B cell (primary cell): ENCODE measurements around the gene SPEM3. TPM values are rescaled to one million over a fixed set of nuclear protein-coding genes. Genes with fewer than 3 reads are reported as not detected.

Source experiments
- ATAC-seq: fragments of 200-7000 bp; cut with Tn5 transposase; one replicate; pipeline ENCODE4 v1.10.0; 2021; ENCODE audit warnings: low read depth, mild to moderate bottlenecking, moderate number of reproducible peaks, moderate library complexity
- CTCF ChIA-PET: fragments of 350-600 bp; sonication (Branson Sonifier 250); formaldehyde crosslinking; loops from one replicate; lab custom pipeline; 2021; ENCODE audit warnings: antibody characterized with exemption, inconsistent platforms; lab: Charles Lee
- POLR2A ChIA-PET: fragments of 350-600 bp; sonication (Branson Sonifier 250); formaldehyde crosslinking; loops from one replicate; lab custom pipeline; 2021; ENCODE audit warnings: antibody characterized with exemption; lab: Charles Lee
- DNase-seq: peaks from one replicate; pipeline ENCODE4 v3.0.0; 2013
- H2AFZ ChIP-seq: 2 replicates; pipeline ENCODE4 v1.6.1; 2012; ENCODE audit warnings: mild to moderate bottlenecking, low read depth, low read length; ENCODE audit not compliant: insufficient read depth, poor library complexity, severe bottlenecking
- H3K27ac ChIP-seq, 2 donors: 1 replicate in 1 of 2; 2 replicates in 1 of 2; pipeline ENCODE4 v1.5.1; 2012 to 2013; ENCODE audit warnings: low read length in 2 of 2, mild to moderate bottlenecking in 2 of 2, moderate library complexity in 1 of 2
- H3K27me3 ChIP-seq, 4 experiments: fragments of 200-600 bp in 1 of 4; sonication (generic) in 1 of 4; replicated peaks in 1 of 4; 1 replicate in 2 of 4; 2 replicates in 2 of 4; pipeline versions ENCODE4 v1.6.1 to v1.7.0; 2013 to 2016; ENCODE audit warnings: low read length in 3 of 4, mild to moderate bottlenecking in 2 of 4, mixed read lengths in 1 of 4, moderate library complexity in 1 of 4; ENCODE audit not compliant: insufficient read depth in 4 of 4, control insufficient read depth in 3 of 4; ENCODE audit errors: control extremely low read depth in 1 of 4
- H3K36me3 ChIP-seq, 2 experiments: replicated peaks in 1 of 2; 1 replicate in 1 of 2; 2 replicates in 1 of 2; pipeline versions ENCODE4 v1.6.1 to v1.7.1; 2013; ENCODE audit warnings: low read length in 1 of 2; ENCODE audit not compliant: insufficient read depth in 2 of 2, control insufficient read depth in 1 of 2; ENCODE audit errors: control extremely low read depth in 1 of 2, extremely low read depth in 1 of 2
- H3K4me1 ChIP-seq, 2 donors: fragments of 200-600 bp in 1 of 2; sonication (generic) in 1 of 2; 1 replicate in 1 of 2; 2 replicates in 1 of 2; pipeline versions ENCODE4 v1.5.1 to v1.6.1; 2013 to 2017; ENCODE audit warnings: low read length in 2 of 2; ENCODE audit not compliant: control insufficient read depth in 2 of 2, insufficient read depth in 2 of 2
- H3K4me2 ChIP-seq: replicated peaks from 2 replicates; pipeline ENCODE3; 2012; ENCODE audit warnings: mild to moderate bottlenecking, low read depth, low read length; ENCODE audit not compliant: poor library complexity, severe bottlenecking
- H3K4me3 ChIP-seq, 5 experiments: fragments of 200-600 bp in 1 of 5; sonication (generic) in 1 of 5; 1 replicate in 3 of 5; 2 replicates in 2 of 5; pipeline versions ENCODE4 v1.5.1 to v1.7.0; 2011 to 2016; ENCODE audit warnings: low read length in 4 of 5, mild to moderate bottlenecking in 4 of 5, low read depth in 2 of 5, control low read depth in 1 of 5, moderate library complexity in 1 of 5; ENCODE audit not compliant: insufficient read depth in 1 of 5; ENCODE audit errors: control extremely low read depth in 1 of 5, extremely low read depth in 1 of 5
- H3K79me2 ChIP-seq: fragments of 200-600 bp; sonication (generic); one replicate; pipeline ENCODE4 v1.6.0; 2016; ENCODE audit warnings: low read length; ENCODE audit not compliant: control insufficient read depth, insufficient read depth
- H3K9ac ChIP-seq: fragments of 200-600 bp; sonication (generic); 2 replicates; pipeline ENCODE4 v1.6.1; 2017; ENCODE audit warnings: mild to moderate bottlenecking, low read length, moderate library complexity
- H3K9me3 ChIP-seq, 3 donors: one replicate each; pipeline versions ENCODE4 v1.6.1 to v1.7.1; 2013; ENCODE audit warnings: low read length in 2 of 3; ENCODE audit not compliant: control insufficient read depth in 2 of 3, insufficient read depth in 1 of 3; ENCODE audit errors: control extremely low read depth in 1 of 3
- H4K20me1 ChIP-seq: 2 replicates; pipeline ENCODE4 v1.6.0; 2012; ENCODE audit warnings: mild to moderate bottlenecking, low read length; ENCODE audit not compliant: insufficient read depth, control insufficient read depth, poor library complexity, severe bottlenecking
- H3K27ac Mint-ChIP-seq: one replicate; pipeline ENCODE4 v1.8.0; 2021; ENCODE audit warnings: mixed read lengths
- H3K27me3 Mint-ChIP-seq: one replicate; pipeline ENCODE4 v1.8.0; 2021; ENCODE audit warnings: mixed read lengths
- H3K4me1 Mint-ChIP-seq: one replicate; pipeline ENCODE4 v1.8.0; 2021; ENCODE audit warnings: mixed read lengths
- H3K4me3 Mint-ChIP-seq: one replicate; pipeline ENCODE4 v1.8.0; 2021; ENCODE audit warnings: mixed read lengths
- H3K9me3 Mint-ChIP-seq: one replicate; pipeline ENCODE4 v1.8.0; 2022; ENCODE audit warnings: mixed read lengths; ENCODE audit not compliant: insufficient read depth
- CTCF ChIP-seq: fragments of 200-600 bp; IDR thresholded peaks from one replicate; pipeline ENCODE4 v1.8.0; 2022; ENCODE audit warnings: antibody characterized with exemption, mild to moderate bottlenecking
- EZH2 ChIP-seq: IDR thresholded peaks from 2 replicates; pipeline ENCODE4 v1.6.1; 2012; ENCODE audit warnings: borderline replicate concordance, low read depth, mild to moderate bottlenecking, moderate library complexity, low read length; ENCODE audit not compliant: insufficient read depth, poor library complexity, severe bottlenecking
- WGBS: methylation state at CpG from one replicate; pipeline ENCODE4 v1.1.5; 2013; ENCODE audit warnings: missing lambda C conversion rate; ENCODE audit not compliant: insufficient coverage; 5-methylcytosine and 5-hydroxymethylcytosine counted together
- intact Hi-C: fragments of 100-400 bp; cut with micrococcal nuclease; formaldehyde crosslinking; loops from one replicate; pipeline ENCODE4 v1.10.0; 2022
- polyA plus RNA-seq: library from polyadenylated mRNA; depleted of rRNA; stranded (reverse); fragments of >200 nt; gene quantifications from 2 replicates; pipeline ENCODE4 v1.2.3, GENCODE V29; 2012
- total RNA-seq, 2 donors: library from RNA; stranded (reverse); fragments of 120-200 nt in 1 of 2; gene quantifications; 1 replicate in 1 of 2; 2 replicates in 1 of 2; pipeline versions ENCODE4 v1.2.3 to v1.2.4, GENCODE V29; 2013 to 2022

Gene SPEM3
- total and polyA plus RNA-seq, 2 donors (not counting 1 experiment from before 2014, with no cell fraction given) = not detected

- Mint-ChIP-seq H3K9me3 (no peaks in the 10 kb centered on the region), H3K4me1 (peaks cover 15% of the 10 kb centered on the region), H3K27ac (no peak overlapping the region), H3K27me3 (no peaks in the 10 kb centered on the region), H3K4me3 (no peak overlapping the region)
- no peaks in the 10 kb centered on the region for H4K20me1 ChIP-seq
- no peak overlapping the region for H3K27ac ChIP-seq
- peaks cover 13 to 19% of the 10 kb centered on the region in 2 donors for H3K4me1 ChIP-seq
- no peak for DNase-seq
- no peak overlapping the region for H3K9ac ChIP-seq
- no peaks in the 10 kb centered on the region for H3K36me3 ChIP-seq
- no peaks in the 10 kb centered on the region for H3K27me3 ChIP-seq
- H3K9me3 ChIP-seq = no peaks in the 10 kb centered on the region
- ChIA-PET CTCF (interaction anchor here (1.7 kb wide), 1 partner anchor 42 kb away, joined by 4 read pairs; no protein-coding TSS in a partner anchor), POLR2A (interaction anchor here (0.7 to 1.5 kb wide), 2 partner anchors 37 to 83 kb away, joined by 3 to 11 read pairs; partner anchors contain the start of gene TMEM102)
- TF ChIP-seq CTCF (no peak), EZH2 (no peak)
- intact Hi-C loops = no loop called here
- 92% methylated on average over 1 of the region's 2 CpGs for WGBS
- ATAC-seq = no peak
- H3K79me2 ChIP-seq = peaks cover 11% of the 10 kb centered on the region
- H3K4me2 ChIP-seq = no peak overlapping the region
- H2AFZ ChIP-seq = no peak overlapping the region
- no peak overlapping the region for H3K4me3 ChIP-seq
Measured at GRCh38 chr17:7398612-7399011, 30.0 kb upstream of the SPEM3 start.

- ATAC-seq (no peak), DNase-seq (peak; percentile 52)
- Histone ChIP-seq H4K20me1 (no peaks in the 10 kb centered on the region), H3K9ac (peak overlapping the region; percentile 76), H3K79me2 (peaks cover 6% of the 10 kb centered on the region), H3K27me3 (peaks cover 0 to 20% (median 4%) of the 10 kb centered on the region in 4 experiments), H3K36me3 (no peaks in the 10 kb centered on the region), H3K4me3 (peak overlapping the region; percentile 57 to 95 (median 82)), H3K4me2 (peak overlapping the region; percentile 94), H3K27ac (peak overlapping the region; percentile 45 to 59), H3K9me3 (peaks cover 0 to 4% (median 0%) of the 10 kb centered on the region in 3 donors), H3K4me1 (peaks cover 15 to 17% of the 10 kb centered on the region in 2 donors), H2AFZ (peak overlapping the region; percentile 87)
- 27% methylated on average over 12 of the region's 16 CpGs for WGBS
- Mint-ChIP-seq H3K27ac (peak overlapping the region; percentile 94), H3K4me3 (peak overlapping the region; percentile 98), H3K4me1 (peaks cover 20% of the 10 kb centered on the region), H3K9me3 (no peaks in the 10 kb centered on the region), H3K27me3 (peaks cover 14% of the 10 kb centered on the region)
- intact Hi-C loops = loop anchor here (5.0 kb wide), 1 partner anchor 169 kb away; no protein-coding TSS in a partner anchor
- ChIA-PET POLR2A (interaction anchor here (0.6 to 2.0 kb wide), 9 partner anchors 9 to 181 kb away, joined by 3 to 17 read pairs (median 4); partner anchors contain the start of genes MPDU1, PLSCR3, POLR2A and TMEM102), CTCF (interaction anchor here (1.0 to 1.8 kb wide), 5 partner anchors 19 to 47 kb away, joined by 3 to 10 read pairs (median 4); partner anchors contain the start of gene TMEM102)
- TF ChIP-seq CTCF = no peak
- TF ChIP-seq EZH2 = no peak
Measured at GRCh38 chr17:7403043-7403726, 25.5 kb upstream of the SPEM3 start.
